Measurements from ENCODE around the gene HNF1B. TPM values are rescaled to one million over a fixed set of nuclear protein-coding genes. Genes with fewer than 3 reads are reported as not detected.

The HNF1B gene
- total RNA-seq, 1 donor from 2014 or later = not detected

GRCh38 chr17:37667039-37667438 is 77.8 kb downstream of the HNF1B start:
- ATAC-seq = no peak

GRCh38 chr17:37664214-37664613 is 80.6 kb downstream of the HNF1B start:
- ATAC-seq = no peak

- no peak for ATAC-seq
Measured at GRCh38 chr17:37662353-37662752, 82.5 kb downstream of the HNF1B start.

GRCh38 chr17:37661400-37662014 is 83.4 kb downstream of the HNF1B start:
- no peak for ATAC-seq

- no peak for ATAC-seq
Measured at GRCh38 chr17:37659925-37660324, 84.9 kb downstream of the HNF1B start.

GRCh38 chr17:37657202-37657601 is 87.7 kb downstream of the HNF1B start:
- no peak for ATAC-seq

GRCh38 chr17:37651849-37652248 is 93.0 kb downstream of the HNF1B start:
- no peak for ATAC-seq

- no peak for ATAC-seq
Measured at GRCh38 chr17:37650419-37651003, 94.3 kb downstream of the HNF1B start.

- ATAC-seq = no peak
Measured at GRCh38 chr17:37648555-37648954, 96.3 kb downstream of the HNF1B start.

- no peak for ATAC-seq
Measured at GRCh38 chr17:37647856-37648255, 97.0 kb downstream of the HNF1B start.

- no peak for ATAC-seq
Measured at GRCh38 chr17:37643869-37644268, 101.0 kb downstream of the HNF1B start.

GRCh38 chr17:37643118-37643766 is 101.6 kb downstream of the HNF1B start, which contains the start of gene DDX52:
DDX52 (minus strand) TSS chr17:37643446; CDS start chr17:37643420, 26 bp downstream.
- ATAC-seq = peak; percentile 95

GRCh38 chr17:37642681-37643080 is 102.2 kb downstream of the HNF1B start:
- ATAC-seq = peak; percentile 73

- no peak for ATAC-seq
Measured at GRCh38 chr17:37640015-37640414, 104.8 kb downstream of the HNF1B start.

GRCh38 chr17:37637956-37638355 is 106.9 kb downstream of the HNF1B start:
- ATAC-seq = no peak

Other genes starting within 250 kb of the HNF1B start
- gene SYNRG, start 135.6 kb downstream of the HNF1B start, total RNA-seq = 22.3 TPM
- 20.6 TPM for gene DDX52, start 101.6 kb downstream of the HNF1B start, total RNA-seq
- gene TBC1D3K, start 179.4 kb upstream of the HNF1B start, total RNA-seq = not detected
- 12.2 TPM for gene TBC1D3L, start 244.0 kb upstream of the HNF1B start, total RNA-seq

All from esophagus mucosa (tissue), 1 donor.